H9 (cell line): ENCODE results near the gene ARAP1. TPM values are rescaled to one million over a fixed set of nuclear protein-coding genes. Genes with fewer than 3 reads are reported as not detected.

ENCODE experiments used
- DNase-seq: peaks from one replicate; pipeline ENCODE4 v3.0.0-alpha.2; 2017
- H2AFZ ChIP-seq: one replicate; pipeline ENCODE4 v1.6.1; 2013; ENCODE audit warnings: mild to moderate bottlenecking, low read length, control low read depth, moderate library complexity
- H2AK5ac ChIP-seq: 2 replicates; pipeline ENCODE4 v1.6.1; 2013; ENCODE audit warnings: low read length, control low read depth, mixed read lengths; ENCODE audit not compliant: insufficient read length
- H2BK120ac ChIP-seq: one replicate; pipeline ENCODE4 v1.6.1; 2013; ENCODE audit warnings: low read depth, mild to moderate bottlenecking, low read length, control low read depth, inconsistent platforms; ENCODE audit not compliant: poor library complexity, severe bottlenecking
- H2BK12ac ChIP-seq: 2 replicates; pipeline ENCODE4 v1.6.1; 2013; ENCODE audit warnings: low read length, control low read depth, mixed read lengths, low read depth; ENCODE audit not compliant: insufficient read length
- H2BK15ac ChIP-seq: 2 replicates; pipeline ENCODE4 v1.6.1; 2013; ENCODE audit warnings: low read depth, low read length, control low read depth
- H2BK20ac ChIP-seq: one replicate; pipeline ENCODE4 v1.6.1; 2013; ENCODE audit warnings: low read depth, mild to moderate bottlenecking, low read length, control low read depth, inconsistent platforms; ENCODE audit not compliant: poor library complexity, severe bottlenecking
- H2BK5ac ChIP-seq: 2 replicates; pipeline ENCODE4 v1.6.1; 2013; ENCODE audit warnings: low read length, control low read depth, mixed read lengths; ENCODE audit not compliant: insufficient read length
- H3K14ac ChIP-seq: 2 replicates; pipeline ENCODE4 v1.6.1; 2013; ENCODE audit warnings: low read length, control low read depth; ENCODE audit not compliant: insufficient read depth
- H3K18ac ChIP-seq: 2 replicates; pipeline ENCODE4 v1.6.1; 2013; ENCODE audit warnings: low read depth, mild to moderate bottlenecking, mixed read lengths, low read length, control low read depth; ENCODE audit not compliant: insufficient read length
- H3K23ac ChIP-seq: 2 replicates; pipeline ENCODE4 v1.6.1; 2013; ENCODE audit warnings: low read length, control low read depth, mixed read lengths, low read depth; ENCODE audit not compliant: insufficient read length
- H3K23me2 ChIP-seq: 2 replicates; pipeline ENCODE4 v1.6.1; 2013; ENCODE audit warnings: low read depth, mild to moderate bottlenecking, mixed read lengths, low read length, control low read depth; ENCODE audit not compliant: insufficient read length, poor library complexity, severe bottlenecking
- H3K27ac ChIP-seq: 2 replicates; pipeline ENCODE4 v1.5.1; 2013; ENCODE audit warnings: low read length, control low read depth, mixed read lengths, low read depth; ENCODE audit not compliant: insufficient read length
- H3K27me3 ChIP-seq: 2 replicates; pipeline ENCODE4 v1.6.1; 2013; ENCODE audit warnings: low read length, control low read depth, inconsistent platforms; ENCODE audit not compliant: insufficient read depth
- H3K4ac ChIP-seq: 2 replicates; pipeline ENCODE4 v1.6.1; 2013; ENCODE audit warnings: low read depth, mild to moderate bottlenecking, control low read depth, inconsistent platforms, low read length, moderate library complexity
- H3K4me1 ChIP-seq: 2 replicates; pipeline ENCODE4 v1.6.1; 2013; ENCODE audit warnings: low read length, control low read depth, inconsistent platforms; ENCODE audit not compliant: insufficient read depth
- H3K4me2 ChIP-seq: 2 replicates; pipeline ENCODE4 v1.6.1; 2013; ENCODE audit warnings: low read length, control low read depth, mixed read lengths; ENCODE audit not compliant: insufficient read length, insufficient read depth
- H3K56ac ChIP-seq: 2 replicates; pipeline ENCODE4 v1.6.1; 2013; ENCODE audit warnings: low read depth, mild to moderate bottlenecking, mixed read lengths, low read length, control low read depth; ENCODE audit not compliant: insufficient read length
- H3K79me1 ChIP-seq: 2 replicates; pipeline ENCODE4 v1.6.1; 2013; ENCODE audit warnings: low read depth, mild to moderate bottlenecking, moderate library complexity, low read length, control low read depth, inconsistent platforms; ENCODE audit not compliant: insufficient read depth, poor library complexity, severe bottlenecking
- H3K79me2 ChIP-seq: 2 replicates; pipeline ENCODE4 v1.6.1; 2013; ENCODE audit warnings: low read length, control low read depth, inconsistent platforms; ENCODE audit not compliant: insufficient read depth
- H3K9ac ChIP-seq: 2 replicates; pipeline ENCODE4 v1.6.1; 2013; ENCODE audit warnings: low read length, control low read depth, mixed read lengths; ENCODE audit not compliant: insufficient read length; ENCODE audit errors: extremely low read depth
- H3K9me3 ChIP-seq: one replicate; pipeline ENCODE4 v1.6.1; 2013; ENCODE audit warnings: low read depth, low read length, inconsistent platforms; ENCODE audit not compliant: control insufficient read depth
- H3T11ph ChIP-seq: one replicate; pipeline ENCODE4 v1.6.1; 2013; ENCODE audit warnings: mild to moderate bottlenecking, low read length, control low read depth, inconsistent platforms
- H4K20me1 ChIP-seq: one replicate; pipeline ENCODE4 v1.6.1; 2013; ENCODE audit not compliant: control insufficient read depth, insufficient read length, insufficient read depth
- H4K5ac ChIP-seq: 2 replicates; pipeline ENCODE4 v1.6.1; 2013; ENCODE audit warnings: low read depth, mild to moderate bottlenecking, mixed read lengths, low read length, control low read depth; ENCODE audit not compliant: insufficient read length
- H4K8ac ChIP-seq: replicated peaks from 2 replicates; pipeline ENCODE4 v1.6.1; 2013; ENCODE audit warnings: low read length, control low read depth, mixed read lengths, low read depth; ENCODE audit not compliant: insufficient read length
- H4K91ac ChIP-seq: 2 replicates; pipeline ENCODE4 v1.6.1; 2013; ENCODE audit warnings: low read depth, mild to moderate bottlenecking, moderate library complexity, mixed read lengths, low read length, control low read depth; ENCODE audit not compliant: insufficient read length
- H3K27ac Mint-ChIP-seq, 3 experiments: 2 replicates in 2 of 3; 3 replicates in 1 of 3; pipeline ENCODE4 v1.8.0; 2020 to 2021; ENCODE audit warnings: mixed read lengths in 3 of 3, mild to moderate bottlenecking in 1 of 3, moderate library complexity in 1 of 3
- H3K27me3 Mint-ChIP-seq: 2 replicates; pipeline ENCODE4 v1.8.0; 2021; ENCODE audit warnings: low read depth, mild to moderate bottlenecking, moderate library complexity, mixed read lengths
- H3K36me3 Mint-ChIP-seq, 3 experiments: 2 replicates in 2 of 3; 3 replicates in 1 of 3; pipeline ENCODE4 v1.8.0; 2020 to 2021; ENCODE audit warnings: low read depth in 3 of 3, mixed read lengths in 3 of 3; ENCODE audit not compliant: insufficient read depth in 1 of 3
- H3K4me1 Mint-ChIP-seq, 2 experiments: 2 replicates each; pipeline ENCODE4 v1.8.0; 2020; ENCODE audit warnings: mixed read lengths in 2 of 2
- H3K4me3 Mint-ChIP-seq, 2 experiments: 2 replicates in 1 of 2; 3 replicates in 1 of 2; pipeline ENCODE4 v1.8.0; 2020 to 2021; ENCODE audit warnings: mild to moderate bottlenecking in 2 of 2, mixed read lengths in 2 of 2, moderate library complexity in 1 of 2
- H3K9me3 Mint-ChIP-seq, 2 experiments: 2 replicates in 1 of 2; 3 replicates in 1 of 2; pipeline ENCODE4 v1.8.0; 2020; ENCODE audit warnings: mild to moderate bottlenecking in 2 of 2, mixed read lengths in 2 of 2, moderate library complexity in 1 of 2
- WGBS: extraction: QIAGEN DNeasy Blood & Tissue Kit; methylation state at CpG from one replicate; pipeline ENCODE4 v1.1.7; 2013; ENCODE audit warnings: missing lambda C conversion rate, low lambda C conversion rate, mixed read lengths; ENCODE audit not compliant: insufficient read length; ENCODE audit errors: extremely low coverage; 5-methylcytosine and 5-hydroxymethylcytosine counted together
- total RNA-seq: library from RNA; stranded (reverse); gene quantifications from 2 replicates; pipeline ENCODE4 v1.2.1, GENCODE V29; 2021
- TF ChIP-seq, protein P1 (sequence below): fragments of 200-600 bp; sonication (generic); conservative IDR thresholded peaks from 3 replicates; pipeline ENCODE4 v1.8.0; 2021; ENCODE audit warnings: antibody characterized with exemption, mild to moderate bottlenecking

Gene ARAP1
- total RNA-seq, 1 experiment from 2014 or later, result 59.4 TPM

DNA sequence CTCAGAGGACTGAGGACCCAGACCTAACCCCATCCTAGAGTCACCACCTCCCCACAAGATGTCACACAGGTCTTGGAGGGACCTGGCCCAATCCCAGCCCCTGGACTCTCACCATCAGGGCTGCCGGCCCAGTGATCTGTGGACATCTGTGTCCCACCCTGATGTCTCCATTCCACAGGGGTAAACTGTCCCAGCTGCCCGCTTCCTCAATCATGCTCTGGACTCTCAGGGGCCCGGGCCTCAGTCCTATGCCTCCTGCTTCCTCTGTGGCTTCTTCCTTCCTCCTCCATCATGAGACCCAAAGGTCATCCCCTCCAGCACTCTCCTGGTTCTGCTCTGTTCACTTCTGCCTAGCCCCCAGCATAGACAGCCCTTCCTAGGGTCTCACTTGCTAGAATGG lies 32.2 kb downstream of the ARAP1 start:
- Histone ChIP-seq H4K91ac (no peak overlapping the region), H2AFZ (no peak overlapping the region), H3K79me2 (peaks cover 9% of the 10 kb centered on the region; the same call in 1 of the 2 replicates), H3T11ph (no peak overlapping the region), H3K23ac (no peak overlapping the region), H2BK120ac (no peak overlapping the region), H2BK20ac (no peak overlapping the region), H3K18ac (no peak overlapping the region), H3K27ac (no peak overlapping the region), H3K79me1 (peaks cover 8% of the 10 kb centered on the region), H3K9ac (no peak overlapping the region), H3K56ac (no peak overlapping the region), H2BK5ac (no peak overlapping the region), H2AK5ac (no peak overlapping the region), H4K20me1 (no peaks in the 10 kb centered on the region), H2BK12ac (no peak overlapping the region), H3K4me1 (no peaks in the 10 kb centered on the region), H3K4ac (no peak overlapping the region), H4K8ac (no peak overlapping the region), H3K27me3 (no peaks in the 10 kb centered on the region), H3K9me3 (no peaks in the 10 kb centered on the region), H4K5ac (no peak overlapping the region), H3K4me2 (no peak overlapping the region), H3K14ac (no peak overlapping the region), H2BK15ac (no peak overlapping the region), H3K23me2 (no peaks in the 10 kb centered on the region)
- Mint-ChIP-seq H3K9me3 (no peaks in the 10 kb centered on the region), H3K4me1 (peaks cover 9 to 15% of the 10 kb centered on the region in 2 experiments), H3K36me3 (peaks cover 6 to 19% (median 10%) of the 10 kb centered on the region in 3 experiments; a peak in 4 of 7 replicates), H3K27ac (peak overlapping the region in 2 of 3 experiments; percentile 8 to 72; a peak in 3 of 7 replicates), H3K4me3 (no peak overlapping the region), H3K27me3 (no peaks in the 10 kb centered on the region)
- no peak for DNase-seq
- TF ChIP-seq, protein P1, sequence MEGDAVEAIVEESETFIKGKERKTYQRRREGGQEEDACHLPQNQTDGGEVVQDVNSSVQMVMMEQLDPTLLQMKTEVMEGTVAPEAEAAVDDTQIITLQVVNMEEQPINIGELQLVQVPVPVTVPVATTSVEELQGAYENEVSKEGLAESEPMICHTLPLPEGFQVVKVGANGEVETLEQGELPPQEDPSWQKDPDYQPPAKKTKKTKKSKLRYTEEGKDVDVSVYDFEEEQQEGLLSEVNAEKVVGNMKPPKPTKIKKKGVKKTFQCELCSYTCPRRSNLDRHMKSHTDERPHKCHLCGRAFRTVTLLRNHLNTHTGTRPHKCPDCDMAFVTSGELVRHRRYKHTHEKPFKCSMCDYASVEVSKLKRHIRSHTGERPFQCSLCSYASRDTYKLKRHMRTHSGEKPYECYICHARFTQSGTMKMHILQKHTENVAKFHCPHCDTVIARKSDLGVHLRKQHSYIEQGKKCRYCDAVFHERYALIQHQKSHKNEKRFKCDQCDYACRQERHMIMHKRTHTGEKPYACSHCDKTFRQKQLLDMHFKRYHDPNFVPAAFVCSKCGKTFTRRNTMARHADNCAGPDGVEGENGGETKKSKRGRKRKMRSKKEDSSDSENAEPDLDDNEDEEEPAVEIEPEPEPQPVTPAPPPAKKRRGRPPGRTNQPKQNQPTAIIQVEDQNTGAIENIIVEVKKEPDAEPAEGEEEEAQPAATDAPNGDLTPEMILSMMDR, result no peak
- no CpG with 5 or more reads among the region's 3 CpGs for WGBS
